GM23338 (cell line): Measurements from ENCODE around the gene RGS3. TPM values are rescaled to one million over a fixed set of nuclear protein-coding genes. Genes with fewer than 3 reads are reported as not detected.

ENCODE experiments used
- ATAC-seq: fragments of 200-7000 bp; cut with Tn5 transposase; 3 replicates; pipeline ENCODE4 v1.9.1; 2020
- DNase-seq: peaks from one replicate; pipeline ENCODE4 v3.0.0-alpha.2; 2015; ENCODE audit warnings: low spot score
- H2AFZ ChIP-seq: fragments of 200-600 bp; sonication (generic); 2 replicates; pipeline ENCODE4 v1.8.0; 2016; ENCODE audit warnings: antibody characterized with exemption, mild to moderate bottlenecking, moderate library complexity
- H3F3A ChIP-seq: fragments of 200-600 bp; sonication (generic); replicated peaks from 2 replicates; pipeline ENCODE4 v1.8.0; 2017; ENCODE audit warnings: antibody characterized with exemption, mixed run types, low read depth
- H3K27ac ChIP-seq: fragments of 200-600 bp; sonication (generic); 2 replicates; pipeline ENCODE4 v1.6.1; 2016; ENCODE audit warnings: low read depth
- H3K27me3 ChIP-seq: fragments of 200-600 bp; sonication (generic); 2 replicates; pipeline ENCODE4 v1.8.0; 2016; ENCODE audit warnings: mild to moderate bottlenecking, mixed run types, moderate library complexity; ENCODE audit not compliant: insufficient read depth
- H3K36me3 ChIP-seq: fragments of 200-600 bp; sonication (generic); 2 replicates; pipeline ENCODE4 v1.8.0; 2016; ENCODE audit warnings: mild to moderate bottlenecking; ENCODE audit not compliant: insufficient read depth
- H3K4me1 ChIP-seq: fragments of 200-600 bp; sonication (generic); 2 replicates; pipeline ENCODE4 v1.8.0; 2016; ENCODE audit warnings: mild to moderate bottlenecking, moderate library complexity; ENCODE audit not compliant: insufficient read depth
- H3K4me2 ChIP-seq: fragments of 200-600 bp; sonication (generic); 2 replicates; pipeline ENCODE4 v1.7.1; 2017; ENCODE audit warnings: mixed run types
- H3K4me3 ChIP-seq: fragments of 200-600 bp; sonication (generic); 2 replicates; pipeline ENCODE4 v1.6.1; 2016; ENCODE audit warnings: mixed run types
- H3K79me2 ChIP-seq: fragments of 200-600 bp; sonication (generic); replicated peaks from 2 replicates; pipeline ENCODE4 v1.8.0; 2017; ENCODE audit warnings: mild to moderate bottlenecking; ENCODE audit not compliant: insufficient read depth
- H3K9me2 ChIP-seq: fragments of 200-600 bp; sonication (generic); 2 replicates; pipeline ENCODE4 v1.8.0; 2017; ENCODE audit not compliant: insufficient read depth
- H4K20me1 ChIP-seq: fragments of 200-600 bp; sonication (generic); replicated peaks from 2 replicates; pipeline ENCODE4 v1.8.0; 2017; ENCODE audit warnings: mild to moderate bottlenecking; ENCODE audit not compliant: insufficient read depth
- H3K27ac Mint-ChIP-seq: 2 replicates; pipeline ENCODE4 v1.8.0; 2020; ENCODE audit warnings: inconsistent platforms, mild to moderate bottlenecking, moderate library complexity, mixed read lengths
- H3K27me3 Mint-ChIP-seq: 3 replicates; pipeline ENCODE4 v1.8.0; 2022; ENCODE audit warnings: low read depth, mild to moderate bottlenecking, moderate library complexity, mixed read lengths, inconsistent platforms; ENCODE audit not compliant: insufficient read depth, poor library complexity
- H3K36me3 Mint-ChIP-seq: 3 replicates; pipeline ENCODE4 v1.8.0; 2021; ENCODE audit warnings: low read depth, mild to moderate bottlenecking, inconsistent platforms, moderate library complexity, mixed read lengths
- H3K4me1 Mint-ChIP-seq: 3 replicates; pipeline ENCODE4 v1.8.0; 2020; ENCODE audit warnings: mild to moderate bottlenecking, inconsistent platforms, mixed read lengths
- H3K4me3 Mint-ChIP-seq: 3 replicates; pipeline ENCODE4 v1.8.0; 2021; ENCODE audit warnings: moderate library complexity, mild to moderate bottlenecking, inconsistent platforms, mixed read lengths
- H3K9me3 Mint-ChIP-seq: 3 replicates; pipeline ENCODE4 v1.8.0; 2020; ENCODE audit warnings: moderate library complexity, mild to moderate bottlenecking, inconsistent platforms, mixed read lengths
- EZH2 ChIP-seq: fragments of 200-600 bp; sonication (generic); IDR thresholded peaks from one replicate; pipeline ENCODE4 v1.8.0; 2017; ENCODE audit warnings: antibody characterized with exemption, mild to moderate bottlenecking, low read depth; ENCODE audit not compliant: unreplicated experiment
- EZH2phosphoT487 ChIP-seq: fragments of 200-600 bp; sonication (generic); IDR thresholded peaks from one replicate; pipeline ENCODE4 v1.8.1; 2018; ENCODE audit warnings: antibody characterized with exemption; ENCODE audit not compliant: unreplicated experiment
- STAT1 ChIP-seq: IDR thresholded peaks from one replicate; pipeline ENCODE4 v1.6.1; 2016; ENCODE audit warnings: antibody characterized with exemption; ENCODE audit not compliant: unreplicated experiment
- ZNF114 ChIP-seq: fragments of 250-450 bp; sonication (Bioruptor Pico); IDR thresholded peaks from 2 replicates; pipeline ENCODE4 v1.5.0; 2020; ENCODE audit warnings: mild to moderate bottlenecking, moderate library complexity
- polyA plus RNA-seq: library from polyadenylated mRNA; unstranded; fragments of >200 nt; fragmentation: Nextera tagmentation; extraction: Ambion mirVana; gene quantifications from 2 replicates; pipeline ENCODE4 v1.2.1, GENCODE V29; 2016
- total RNA-seq: library from RNA; depleted of rRNA; stranded (reverse); fragments of >200 nt; shearing (Covaris generic); gene quantifications from 2 replicates; pipeline ENCODE4 v1.2.3, GENCODE V29; 2014
- TF ChIP-seq, protein P1 (sequence below): fragments of 250-450 bp; sonication (Bioruptor Pico); IDR thresholded peaks from 2 replicates; pipeline ENCODE4 v1.5.0; 2020; ENCODE audit warnings: mild to moderate bottlenecking, moderate library complexity

The RGS3 gene
- total and polyA plus RNA-seq, 2 experiments from 2014 or later = 14.2 to 24.3 TPM

DNA sequence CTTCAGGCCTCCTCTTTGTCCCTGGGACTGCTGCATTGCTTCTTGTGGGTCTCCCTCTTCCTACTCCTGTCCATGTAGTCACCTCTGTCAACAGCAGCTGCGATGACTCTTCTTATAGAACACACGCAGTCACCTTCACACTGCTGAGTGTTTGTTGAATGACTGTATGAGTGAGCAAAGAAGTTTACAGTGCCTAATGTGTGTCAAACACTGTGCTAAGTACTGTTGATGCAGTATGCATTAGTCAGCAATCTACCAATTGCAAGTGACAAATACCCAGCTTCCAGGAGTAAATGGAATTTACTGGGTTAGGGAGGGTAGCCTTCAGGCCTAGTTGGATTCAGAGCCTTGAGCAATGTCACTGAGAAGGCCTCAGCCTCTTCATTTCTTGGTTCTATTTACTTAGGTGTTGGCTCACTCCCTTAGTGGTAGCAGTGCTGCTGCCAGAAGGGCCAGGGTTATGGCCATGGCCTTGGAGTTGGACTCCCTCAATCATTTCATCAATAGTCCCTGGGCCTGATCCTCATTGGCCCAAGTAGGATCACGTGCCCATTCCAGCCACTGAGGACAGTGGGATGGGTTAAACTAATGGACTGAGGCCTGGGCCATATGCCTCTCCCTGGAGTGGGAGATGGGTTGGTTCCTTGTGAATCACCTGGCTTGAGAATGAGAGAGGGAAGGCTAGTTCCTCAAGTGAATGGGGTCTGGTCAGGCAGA is 93.5 kb downstream of the RGS3 start (continued):
- TF ChIP-seq EZH2 = no peak
- TF ChIP-seq, protein P1, sequence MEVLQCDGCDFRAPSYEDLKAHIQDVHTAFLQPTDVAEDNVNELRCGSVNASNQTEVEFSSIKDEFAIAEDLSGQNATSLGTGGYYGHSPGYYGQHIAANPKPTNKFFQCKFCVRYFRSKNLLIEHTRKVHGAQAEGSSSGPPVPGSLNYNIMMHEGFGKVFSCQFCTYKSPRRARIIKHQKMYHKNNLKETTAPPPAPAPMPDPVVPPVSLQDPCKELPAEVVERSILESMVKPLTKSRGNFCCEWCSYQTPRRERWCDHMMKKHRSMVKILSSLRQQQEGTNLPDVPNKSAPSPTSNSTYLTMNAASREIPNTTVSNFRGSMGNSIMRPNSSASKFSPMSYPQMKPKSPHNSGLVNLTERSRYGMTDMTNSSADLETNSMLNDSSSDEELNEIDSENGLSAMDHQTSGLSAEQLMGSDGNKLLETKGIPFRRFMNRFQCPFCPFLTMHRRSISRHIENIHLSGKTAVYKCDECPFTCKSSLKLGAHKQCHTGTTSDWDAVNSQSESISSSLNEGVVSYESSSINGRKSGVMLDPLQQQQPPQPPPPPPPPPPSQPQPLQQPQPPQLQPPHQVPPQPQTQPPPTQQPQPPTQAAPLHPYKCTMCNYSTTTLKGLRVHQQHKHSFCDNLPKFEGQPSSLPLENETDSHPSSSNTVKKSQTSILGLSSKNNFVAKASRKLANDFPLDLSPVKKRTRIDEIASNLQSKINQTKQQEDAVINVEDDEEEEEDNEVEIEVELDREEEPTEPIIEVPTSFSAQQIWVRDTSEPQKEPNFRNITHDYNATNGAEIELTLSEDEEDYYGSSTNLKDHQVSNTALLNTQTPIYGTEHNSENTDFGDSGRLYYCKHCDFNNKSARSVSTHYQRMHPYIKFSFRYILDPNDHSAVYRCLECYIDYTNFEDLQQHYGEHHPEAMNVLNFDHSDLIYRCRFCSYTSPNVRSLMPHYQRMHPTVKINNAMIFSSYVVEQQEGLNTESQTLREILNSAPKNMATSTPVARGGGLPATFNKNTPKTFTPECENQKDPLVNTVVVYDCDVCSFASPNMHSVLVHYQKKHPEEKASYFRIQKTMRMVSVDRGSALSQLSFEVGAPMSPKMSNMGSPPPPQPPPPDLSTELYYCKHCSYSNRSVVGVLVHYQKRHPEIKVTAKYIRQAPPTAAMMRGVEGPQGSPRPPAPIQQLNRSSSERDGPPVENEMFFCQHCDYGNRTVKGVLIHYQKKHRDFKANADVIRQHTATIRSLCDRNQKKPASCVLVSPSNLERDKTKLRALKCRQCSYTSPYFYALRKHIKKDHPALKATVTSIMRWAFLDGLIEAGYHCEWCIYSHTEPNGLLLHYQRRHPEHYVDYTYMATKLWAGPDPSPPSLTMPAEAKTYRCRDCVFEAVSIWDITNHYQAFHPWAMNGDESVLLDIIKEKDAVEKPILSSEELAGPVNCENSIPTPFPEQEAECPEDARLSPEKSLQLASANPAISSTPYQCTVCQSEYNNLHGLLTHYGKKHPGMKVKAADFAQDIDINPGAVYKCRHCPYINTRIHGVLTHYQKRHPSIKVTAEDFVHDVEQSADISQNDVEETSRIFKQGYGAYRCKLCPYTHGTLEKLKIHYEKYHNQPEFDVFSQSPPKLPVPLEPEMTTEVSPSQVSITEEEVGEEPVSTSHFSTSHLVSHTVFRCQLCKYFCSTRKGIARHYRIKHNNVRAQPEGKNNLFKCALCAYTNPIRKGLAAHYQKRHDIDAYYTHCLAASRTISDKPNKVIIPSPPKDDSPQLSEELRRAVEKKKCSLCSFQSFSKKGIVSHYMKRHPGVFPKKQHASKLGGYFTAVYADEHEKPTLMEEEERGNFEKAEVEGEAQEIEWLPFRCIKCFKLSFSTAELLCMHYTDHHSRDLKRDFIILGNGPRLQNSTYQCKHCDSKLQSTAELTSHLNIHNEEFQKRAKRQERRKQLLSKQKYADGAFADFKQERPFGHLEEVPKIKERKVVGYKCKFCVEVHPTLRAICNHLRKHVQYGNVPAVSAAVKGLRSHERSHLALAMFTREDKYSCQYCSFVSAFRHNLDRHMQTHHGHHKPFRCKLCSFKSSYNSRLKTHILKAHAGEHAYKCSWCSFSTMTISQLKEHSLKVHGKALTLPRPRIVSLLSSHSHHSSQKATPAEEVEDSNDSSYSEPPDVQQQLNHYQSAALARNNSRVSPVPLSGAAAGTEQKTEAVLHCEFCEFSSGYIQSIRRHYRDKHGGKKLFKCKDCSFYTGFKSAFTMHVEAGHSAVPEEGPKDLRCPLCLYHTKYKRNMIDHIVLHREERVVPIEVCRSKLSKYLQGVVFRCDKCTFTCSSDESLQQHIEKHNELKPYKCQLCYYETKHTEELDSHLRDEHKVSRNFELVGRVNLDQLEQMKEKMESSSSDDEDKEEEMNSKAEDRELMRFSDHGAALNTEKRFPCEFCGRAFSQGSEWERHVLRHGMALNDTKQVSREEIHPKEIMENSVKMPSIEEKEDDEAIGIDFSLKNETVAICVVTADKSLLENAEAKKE (CRISPR knock-in tag) = no peak

DNA sequence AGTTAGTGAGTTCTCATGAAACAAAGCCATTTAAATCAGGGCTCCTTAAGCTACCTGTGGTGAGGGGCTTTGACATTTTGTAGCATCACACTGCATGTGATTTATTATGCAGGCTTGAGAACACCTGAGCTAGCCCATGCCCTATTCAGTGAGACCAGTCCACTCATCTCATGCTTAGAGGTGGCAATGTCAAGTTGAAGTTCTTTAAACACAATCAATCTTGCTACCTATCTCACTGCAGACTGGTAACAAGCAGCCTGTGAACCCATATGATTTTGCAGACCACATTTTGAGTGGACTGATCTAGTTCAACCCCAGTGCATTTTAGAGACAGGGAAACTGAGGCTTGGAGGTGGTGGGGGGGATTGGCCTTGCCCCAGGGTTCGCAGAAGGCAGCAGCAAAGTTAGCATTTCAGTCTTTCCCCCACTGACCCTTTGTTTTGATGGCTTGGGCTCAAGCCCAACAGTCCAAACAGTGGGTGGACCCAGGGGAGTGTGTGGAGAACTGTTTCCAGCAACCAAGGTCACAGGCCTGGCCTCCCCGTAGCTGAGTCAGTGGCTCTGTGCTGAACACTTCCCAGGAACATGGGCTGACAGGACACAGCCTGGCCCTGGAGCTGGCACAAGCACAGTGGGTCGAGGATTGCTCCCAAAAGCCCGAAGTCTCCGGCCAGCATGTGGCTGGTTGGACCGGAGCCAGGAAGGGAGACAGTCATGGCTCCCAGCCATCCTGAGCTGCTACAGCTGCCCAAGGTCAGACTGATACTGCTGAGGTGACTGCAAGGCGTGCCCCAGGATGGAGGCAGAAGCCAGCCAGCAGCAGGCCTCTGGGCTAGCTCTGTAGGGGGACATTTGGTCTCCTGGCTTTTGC is 95.3 kb downstream of the RGS3 start:
- H3K9me3 Mint-ChIP-seq = no peaks in the 10 kb centered on the region
- ATAC-seq = no peak
- Histone ChIP-seq H3K27ac (no peak overlapping the region), H3K4me3 (no peak overlapping the region), H3F3A (no peaks in the 10 kb centered on the region), H4K20me1 (no peaks in the 10 kb centered on the region), H3K79me2 (no peaks in the 10 kb centered on the region), H3K4me2 (no peak overlapping the region), H3K9me2 (no peaks in the 10 kb centered on the region), H3K36me3 (no peaks in the 10 kb centered on the region), H2AFZ (no peak overlapping the region), H3K27me3 (no peaks in the 10 kb centered on the region), H3K4me1 (no peaks in the 10 kb centered on the region)
- H3K4me1 Mint-ChIP-seq = peaks cover 2% of the 10 kb centered on the region; the same call in 1 of the 3 replicates
- no peaks in the 10 kb centered on the region for H3K36me3 Mint-ChIP-seq
- no peak overlapping the region for H3K4me3 Mint-ChIP-seq
- H3K27me3 Mint-ChIP-seq = peaks cover 7% of the 10 kb centered on the region
- no peak for DNase-seq
- no peak overlapping the region for H3K27ac Mint-ChIP-seq
- no peak for TF ChIP-seq STAT1
- TF ChIP-seq EZH2phosphoT487 = no peak
- no peak for TF ChIP-seq ZNF114 (CRISPR knock-in tag)
- TF ChIP-seq, protein P1 (CRISPR knock-in tag) = no peak
